PC-3 (cell line): ENCODE measurements around the gene TMEFF2. TPM values are rescaled to one million over a fixed set of nuclear protein-coding genes. Genes with fewer than 3 reads are reported as not detected.

ENCODE experiments used
- ATAC-seq: fragments of 200-7000 bp; cut with Tn5 transposase; 2 replicates; pipeline ENCODE4 v1.9.1; 2020; ENCODE audit warnings: mild to moderate bottlenecking, moderate library complexity
- BruUV-seq: library from RNA; stranded (reverse); fragments of 400-500 nt; replicated peaks from 2 replicates; lab custom pipeline; 2021; lab: Mats Ljungman, UMichigan
- CTCF ChIA-PET: fragments of 300-600 bp; sonication (Branson Sonifier 250); formaldehyde crosslinking; loops from one replicate; lab custom pipeline; 2022; ENCODE audit warnings: antibody characterized with exemption; lab: Charles Lee
- POLR2A ChIA-PET: fragments of 300-600 bp; sonication (Branson Sonifier 250); formaldehyde crosslinking; loops from one replicate; lab custom pipeline; 2022; ENCODE audit warnings: antibody characterized with exemption; ENCODE audit not compliant: unreplicated experiment; lab: Charles Lee
- DNase-seq: peaks from one replicate; pipeline ENCODE4 v3.0.0-alpha.2; 2015
- H2AFZ ChIP-seq: fragments of 300-600 bp; sonication (generic); 2 replicates; pipeline ENCODE4 v1.6.0; 2016; ENCODE audit warnings: antibody characterized with exemption, low read length
- H3F3A ChIP-seq: fragments of 300-600 bp; sonication (generic); one replicate; pipeline ENCODE4 v1.6.0; 2017; ENCODE audit warnings: antibody characterized with exemption, low read length, control low read depth, mild to moderate bottlenecking; ENCODE audit not compliant: unreplicated experiment
- H3K27ac ChIP-seq: fragments of 300-600 bp; sonication (generic); 2 replicates; pipeline ENCODE4 v1.5.1; 2016; ENCODE audit warnings: mild to moderate bottlenecking, low read length
- H3K27me3 ChIP-seq: fragments of 300-600 bp; sonication (generic); 2 replicates; pipeline ENCODE4 v1.6.1; 2016; ENCODE audit warnings: low read length, mixed read lengths
- H3K36me3 ChIP-seq: fragments of 300-600 bp; sonication (generic); 2 replicates; pipeline ENCODE4 v1.6.1; 2016; ENCODE audit warnings: low read depth, mixed run types, low read length, mixed read lengths
- H3K4me1 ChIP-seq: fragments of 300-600 bp; sonication (generic); 2 replicates; pipeline ENCODE4 v1.5.1; 2016; ENCODE audit warnings: low read length; ENCODE audit not compliant: insufficient read depth
- H3K4me2 ChIP-seq: fragments of 300-600 bp; sonication (generic); 2 replicates; pipeline ENCODE4 v1.6.0; 2016; ENCODE audit warnings: low read length
- H3K4me3 ChIP-seq: fragments of 300-600 bp; sonication (generic); 2 replicates; pipeline ENCODE4 v1.5.1; 2016; ENCODE audit warnings: mild to moderate bottlenecking, low read length, mixed read lengths
- H3K79me2 ChIP-seq: fragments of 300-600 bp; sonication (generic); 2 replicates; pipeline ENCODE4 v1.6.1; 2017; ENCODE audit warnings: low read length, mixed read lengths
- H3K9ac ChIP-seq: fragments of 300-600 bp; sonication (generic); 2 replicates; pipeline ENCODE4 v1.6.0; 2016; ENCODE audit warnings: mild to moderate bottlenecking, low read length
- H3K9me2 ChIP-seq: fragments of 300-600 bp; sonication (generic); replicated peaks from 2 replicates; pipeline ENCODE4 v1.6.1; 2016; ENCODE audit warnings: mixed run types, low read length, mixed read lengths
- H3K9me3 ChIP-seq: fragments of 300-600 bp; sonication (generic); 2 replicates; pipeline ENCODE4 v1.6.1; 2016; ENCODE audit warnings: low read length, mixed read lengths
- H4K20me1 ChIP-seq: fragments of 300-600 bp; sonication (generic); 2 replicates; pipeline ENCODE4 v1.6.1; 2016; ENCODE audit warnings: low read length, mixed read lengths
- CTCF ChIP-seq: fragments of 300-600 bp; sonication (generic); conservative IDR thresholded peaks from 2 replicates; pipeline ENCODE4 v1.5.1; 2017; ENCODE audit warnings: antibody characterized with exemption, low read depth, mild to moderate bottlenecking, low read length
- EZH2 ChIP-seq: fragments of 300-600 bp; sonication (generic); IDR thresholded peaks from one replicate; pipeline ENCODE4 v1.6.1; 2017; ENCODE audit warnings: antibody characterized with exemption, mild to moderate bottlenecking, low read length; ENCODE audit not compliant: unreplicated experiment
- EZH2phosphoT487 ChIP-seq: fragments of 300-600 bp; sonication (generic); IDR thresholded peaks from 2 replicates; pipeline ENCODE4 v1.6.1; 2018; ENCODE audit warnings: mild to moderate bottlenecking, antibody characterized with exemption, low read length, borderline replicate concordance
- intact Hi-C: fragments of 100-400 bp; cut with micrococcal nuclease; formaldehyde crosslinking; loops from 2 replicates; pipeline ENCODE4 v1.9.0; 2023
- total RNA-seq: library from RNA; depleted of rRNA; stranded (reverse); fragments of >200 nt; gene quantifications from 2 replicates; pipeline ENCODE4 v1.2.3, GENCODE V29; 2014

Gene TMEFF2
- total RNA-seq, 1 experiment from 2014 or later = not detected

GRCh38 chr2:191930205-191930604 lies 264.5 kb downstream of the TMEFF2 start:
- H3K79me2 ChIP-seq = no peaks in the 10 kb centered on the region
- no peak overlapping the region for H2AFZ ChIP-seq
- TF ChIP-seq EZH2phosphoT487 (no peak), EZH2 (no peak), CTCF (no peak)
- ChIA-PET POLR2A (no interaction called here), CTCF (no interaction called here)
- no peak overlapping the region for H3K4me3 ChIP-seq
- no peaks in the 10 kb centered on the region for H3K36me3 ChIP-seq
- no peak overlapping the region for H3K4me2 ChIP-seq
- H3K27me3 ChIP-seq = no peaks in the 10 kb centered on the region
- H4K20me1 ChIP-seq = no peaks in the 10 kb centered on the region
- no peak for DNase-seq
- H3K9ac ChIP-seq = no peak overlapping the region
- no peak overlapping the region for H3K27ac ChIP-seq
- intact Hi-C loops = no loop called here
- no peaks in the 10 kb centered on the region for H3K4me1 ChIP-seq
- H3K9me2 ChIP-seq = no peaks in the 10 kb centered on the region
- BruUV-seq = no TSS peak
- H3F3A ChIP-seq = no peaks in the 10 kb centered on the region
- ATAC-seq = no peak
- H3K9me3 ChIP-seq = no peaks in the 10 kb centered on the region

GRCh38 chr2:191929288-191929687 lies 265.4 kb downstream of the TMEFF2 start:
- ChIA-PET CTCF (no interaction called here), POLR2A (no interaction called here)
- Histone ChIP-seq H3K27me3 (no peaks in the 10 kb centered on the region), H3K4me3 (no peak overlapping the region), H3K27ac (no peak overlapping the region), H2AFZ (no peak overlapping the region), H3F3A (no peaks in the 10 kb centered on the region), H3K9me2 (no peaks in the 10 kb centered on the region), H3K4me2 (no peak overlapping the region), H3K36me3 (no peaks in the 10 kb centered on the region), H4K20me1 (no peaks in the 10 kb centered on the region), H3K79me2 (no peaks in the 10 kb centered on the region), H3K4me1 (no peaks in the 10 kb centered on the region), H3K9me3 (no peaks in the 10 kb centered on the region), H3K9ac (no peak overlapping the region)
- DNase-seq = no peak
- intact Hi-C loops = no loop called here
- TF ChIP-seq EZH2 (no peak), CTCF (no peak), EZH2phosphoT487 (no peak)
- BruUV-seq = no TSS peak
- no peak for ATAC-seq

GRCh38 chr2:191927991-191928390 lies 266.7 kb downstream of the TMEFF2 start:
- no peak for ATAC-seq

More at GRCh38 chr2:191927991-191928390, 266.7 kb downstream of the TMEFF2 start:
- no peak overlapping the region for H3K4me3 ChIP-seq
- no peak overlapping the region for H2AFZ ChIP-seq
- TF ChIP-seq EZH2phosphoT487 (no peak), CTCF (no peak), EZH2 (no peak)
- H3K9ac ChIP-seq = no peak overlapping the region
- DNase-seq = no peak
- H3K27me3 ChIP-seq = no peaks in the 10 kb centered on the region
- H3K27ac ChIP-seq = no peak overlapping the region
- intact Hi-C loops = no loop called here
- no peaks in the 10 kb centered on the region for H3K79me2 ChIP-seq
- H4K20me1 ChIP-seq = no peaks in the 10 kb centered on the region
- H3K36me3 ChIP-seq = no peaks in the 10 kb centered on the region
- H3K4me1 ChIP-seq = no peaks in the 10 kb centered on the region
- CTCF ChIA-PET = interaction anchor here (0.7 kb wide), 1 partner anchor 747 kb away, joined by 3 read pairs; no protein-coding TSS in a partner anchor
- no TSS peak for BruUV-seq
- H3K4me2 ChIP-seq = no peak overlapping the region
- H3K9me2 ChIP-seq = no peaks in the 10 kb centered on the region
- no peaks in the 10 kb centered on the region for H3F3A ChIP-seq
- POLR2A ChIA-PET = no interaction called here
- no peaks in the 10 kb centered on the region for H3K9me3 ChIP-seq
